Pancreas (tissue), 10 donors: ENCODE results near the gene SMCR8. TPM values are rescaled to one million over a fixed set of nuclear protein-coding genes. Genes with fewer than 3 reads are reported as not detected.
"Not testable (repeated sequence)": the region's sequence is repeated elsewhere in the genome, so short reads cannot be mapped to it uniquely, and the experiment has no call there.

Source experiments
- ATAC-seq, 4 donors: fragments of 200-7000 bp; cut with Tn5 transposase; one replicate each; pipeline versions ENCODE4 v1.8.0 to v1.9.1; 2020; ENCODE audit warnings: mild to moderate bottlenecking in 4 of 4, moderate library complexity in 4 of 4
- DNase-seq, 6 donors: peaks; one replicate each; pipeline ENCODE4 v3.0.0-alpha.2; 2020
- FAIRE-seq: peaks from 2 replicates; lab custom pipeline; 2012; peaks lifted over from hg19 to GRCh38; lab: Jason Lieb, UNC
- H3K27ac ChIP-seq, 4 donors: fragments of 200-600 bp; sonication (generic); 1 replicate in 3 of 4; 2 replicates in 1 of 4; pipeline versions ENCODE4 v1.5.0 to v1.8.0; 2020
- H3K27me3 ChIP-seq, 4 donors: fragments of 200-600 bp; one replicate each; pipeline ENCODE4 v1.8.0; 2021
- H3K36me3 ChIP-seq, 3 donors: fragments of 200-600 bp; sonication (generic) in 1 of 3; one replicate each; pipeline versions ENCODE4 v1.5.0 to v1.8.0; 2020 to 2021
- H3K4me1 ChIP-seq, 3 donors: fragments of 200-600 bp; one replicate each; pipeline ENCODE4 v1.8.0; 2021
- H3K4me3 ChIP-seq, 4 donors: fragments of 200-600 bp; sonication (generic) in 2 of 4; one replicate each; pipeline versions ENCODE4 v1.5.0 to v1.8.0; 2020 to 2021
- H3K9me3 ChIP-seq, 4 donors: fragments of 200-600 bp; one replicate each; pipeline ENCODE4 v1.8.0; 2021
- CTCF ChIP-seq, 4 donors: fragments of 200-600 bp; sonication (generic) in 3 of 4; IDR thresholded peaks; one replicate each; pipeline versions ENCODE4 v1.5.0 to v1.8.0; 2021; ENCODE audit warnings: antibody characterized with exemption in 4 of 4
- WGBS, 2 donors: extraction: QIAGEN DNeasy Blood & Tissue Kit; methylation state at CpG; one replicate each; pipeline ENCODE4 v1.1.7; 2013; 5-methylcytosine and 5-hydroxymethylcytosine counted together
- intact Hi-C, 3 donors: fragments of 100-400 bp; cut with DNase I; formaldehyde crosslinking; loops; one replicate each; pipeline versions ENCODE4 v1.11.1 to v1.14.2; 2022
- polyA plus RNA-seq, 2 donors: library from polyadenylated mRNA; stranded (reverse); fragments of 200-250 nt; gene quantifications; one replicate each; pipeline ENCODE4 v1.2.3, GENCODE V29; 2013
- total RNA-seq, 6 donors: library from RNA; stranded (reverse); fragmentation: NEBNext Ultra II Directional in 4 of 6; extraction: Animal tissue kit (Norgen Biotek cat#: 25700) in 4 of 6; gene quantifications; one replicate each; pipeline versions ENCODE4 v1.2.1 to v1.2.4, GENCODE V29; 2021 to 2023
- donor health status: healthy with polysubstance abuse.
- donor health status: DM: no; HTN: no; CAD: no; lungs with moderate emphysema.
- donor health status: DM: no; HTN: no; CAD: no.
- donor health status: control.
- donor health status: control.
- donor health status: Bipolar disorder and iron deficiency.
- donor health status: DM: yes; HTN: yes; CAD: no.
- donor health status: DM: no; HTN: no; CAD: no.
- donor health status: DM: no; HTN: no; CAD: no.
- donor health status: DM: yes; HTN: yes; CAD: no.

Gene SMCR8
- total and polyA plus RNA-seq, 8 donors = 2.7 to 11.5 (median 5.9) TPM

GRCh38 chr17:18285296-18285695, 29.8 kb upstream of the SMCR8 start:
- H3K36me3 ChIP-seq = peaks cover 7 to 55% (median 19%) of the 10 kb centered on the region in 3 donors
- FAIRE-seq (no peak), ATAC-seq (no peak), DNase-seq (no peak)
- whole genome bisulfite sequencing, 2 donors = 94 to 96% methylated on average over 11 of the region's 11 CpGs
- intact Hi-C loops = no loop called here
- no peaks in the 10 kb centered on the region for H3K27me3 ChIP-seq
- H3K9me3 ChIP-seq = no peaks in the 10 kb centered on the region
- no peak overlapping the region for H3K4me3 ChIP-seq
- no peak overlapping the region for H3K27ac ChIP-seq
- no peaks in the 10 kb centered on the region for H3K4me1 ChIP-seq
- TF ChIP-seq CTCF (IDR thresholded peaks at IDR 0.05) = no peak

GRCh38 chr17:18291718-18292540, 23.2 kb upstream of the SMCR8 start:
- DNase-seq (no peak), ATAC-seq (no peak), FAIRE-seq (no peak)
- H3K27ac ChIP-seq = no peak overlapping the region
- H3K9me3 ChIP-seq = no peaks in the 10 kb centered on the region
- WGBS, 2 donors = 94% methylated on average over 15 of the region's 15 CpGs
- intact Hi-C loops = no loop called here
- H3K4me3 ChIP-seq = no peak overlapping the region
- no peaks in the 10 kb centered on the region for H3K27me3 ChIP-seq
- TF ChIP-seq CTCF (IDR thresholded peaks at IDR 0.05) = no peak
- no peaks in the 10 kb centered on the region for H3K4me1 ChIP-seq
- peaks cover 0 to 17% (median 16%) of the 10 kb centered on the region in 3 donors for H3K36me3 ChIP-seq

GRCh38 chr17:18298061-18298460, 17.0 kb upstream of the SMCR8 start:
- H3K4me3 ChIP-seq, intact Hi-C loops, ATAC-seq, H3K27ac ChIP-seq, FAIRE-seq, H3K27me3 ChIP-seq, H3K4me1 ChIP-seq, H3K9me3 ChIP-seq, DNase-seq: not testable (repeated sequence)
- H3K36me3 ChIP-seq = peaks cover 0 to 31% (median 12%) of the 10 kb centered on the region in 3 donors
- WGBS, 2 donors = 95 to 96% methylated on average over 13 to 29 of the region's 30 CpGs

- DNase-seq (no peak), ATAC-seq (peak in 1 of 4 donors; percentile 32), FAIRE-seq (no peak)
- Histone ChIP-seq H3K27me3 (no peaks in the 10 kb centered on the region), H3K27ac (no peak overlapping the region), H3K9me3 (no peaks in the 10 kb centered on the region), H3K4me1 (no peaks in the 10 kb centered on the region), H3K36me3 (peaks cover 0 to 40% (median 12%) of the 10 kb centered on the region in 3 donors), H3K4me3 (no peak overlapping the region)
- TF ChIP-seq CTCF (IDR thresholded peaks at IDR 0.05) = no peak
- intact Hi-C loops = no loop called here
- 92% methylated on average over 8 of the region's 8 CpGs for WGBS, 2 donors
Observed at GRCh38 chr17:18300725-18301480, 14.2 kb upstream of the SMCR8 start.

- H3K4me3 ChIP-seq, intact Hi-C loops, FAIRE-seq, H3K27ac ChIP-seq, DNase-seq, H3K9me3 ChIP-seq, ATAC-seq, H3K27me3 ChIP-seq, H3K4me1 ChIP-seq: not testable (repeated sequence)
- WGBS, 2 donors = 90 to 94% methylated on average over 13 of the region's 13 CpGs
- H3K36me3 ChIP-seq = peaks cover 0 to 55% (median 12%) of the 10 kb centered on the region in 3 donors
Observed at GRCh38 chr17:18303206-18303605, 11.9 kb upstream of the SMCR8 start.
